ENCODE data around the gene SYT17. TPM values are rescaled to one million over a fixed set of nuclear protein-coding genes. Genes with fewer than 3 reads are reported as not detected.

The SYT17 gene
- polyA plus RNA-seq, 2 of the 4 experiments (the other 2 are of a cell fraction): 9.8 to 18.7 TPM

DNA sequence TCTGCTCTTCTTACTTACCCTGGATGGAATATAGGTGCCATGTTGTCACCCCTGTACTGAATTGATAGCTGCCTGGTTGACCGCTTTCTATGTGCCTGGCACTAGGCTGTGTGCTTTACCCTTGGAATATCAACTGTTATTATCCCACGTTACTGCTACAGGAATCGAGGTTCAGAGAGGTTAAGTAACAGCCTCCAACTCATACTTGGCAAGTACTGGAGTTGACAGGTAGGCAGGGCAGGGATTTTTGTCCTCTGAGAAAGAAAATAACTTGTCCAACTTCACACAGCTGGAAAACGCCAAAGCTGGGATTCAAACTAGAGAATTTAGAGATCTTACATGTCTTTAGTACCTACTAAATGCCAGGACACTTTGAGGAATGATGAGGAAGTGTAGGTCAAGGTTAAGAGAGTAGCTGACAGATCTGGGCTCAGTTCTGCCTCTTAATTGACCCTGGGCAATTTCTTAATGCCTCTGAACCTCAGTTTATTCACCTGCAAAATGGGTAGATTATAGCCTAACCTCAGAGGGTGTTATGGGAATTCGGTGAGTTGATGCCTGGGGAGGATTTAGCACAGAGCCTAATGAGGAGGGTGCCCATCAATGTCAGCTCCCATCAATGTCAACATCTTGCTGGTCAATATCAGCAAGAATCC lies 28.5 kb upstream of the SYT17 start:
- Histone ChIP-seq H3K27ac (peak overlapping the region; percentile 45 to 76), H3K9me3 (no peaks in the 10 kb centered on the region), H3K4me1 (peaks cover 60% of the 10 kb centered on the region), H3K4me2 (peak overlapping the region; percentile 87), H3K4me3 (no peak overlapping the region)
- ATAC-seq: no peak
- no peak for FAIRE-seq
- TF ChIP-seq TP53 (CRISPR knock-in tag; IDR thresholded peaks at IDR 0.05) (no peak), RAD21 (conservative IDR thresholded peaks at IDR 0.05 in 1 of 2, IDR thresholded peaks at IDR 0.05 in 1 of 2) (no peak), NR3C1 (IDR thresholded peaks at IDR 0.05) (no peak), KDM1A (IDR thresholded peaks at IDR 0.05; ENCODE audit: low read depth) (peak; percentile 94), FOSB (CRISPR knock-in tag; IDR thresholded peaks at IDR 0.05) (no peak), CHD4 (IDR thresholded peaks at IDR 0.05; ENCODE audit: borderline replicate concordance) (peak; percentile 74; the same call in 1 of the 2 replicates), HOXB5 (CRISPR knock-in tag; IDR thresholded peaks at IDR 0.05) (no peak), SMC3 (IDR thresholded peaks at IDR 0.05) (no peak), HDAC2 (IDR thresholded peaks at IDR 0.05) (peak; percentile 76; the same call in 1 of the 2 replicates), CBX8 (IDR thresholded peaks at IDR 0.05) (no peak), FOSL2 (IDR thresholded peaks at IDR 0.05) (no peak), FOSL2 (CRISPR knock-in tag; IDR thresholded peaks at IDR 0.05) (no peak)
- TF ChIP-seq, protein P1, sequence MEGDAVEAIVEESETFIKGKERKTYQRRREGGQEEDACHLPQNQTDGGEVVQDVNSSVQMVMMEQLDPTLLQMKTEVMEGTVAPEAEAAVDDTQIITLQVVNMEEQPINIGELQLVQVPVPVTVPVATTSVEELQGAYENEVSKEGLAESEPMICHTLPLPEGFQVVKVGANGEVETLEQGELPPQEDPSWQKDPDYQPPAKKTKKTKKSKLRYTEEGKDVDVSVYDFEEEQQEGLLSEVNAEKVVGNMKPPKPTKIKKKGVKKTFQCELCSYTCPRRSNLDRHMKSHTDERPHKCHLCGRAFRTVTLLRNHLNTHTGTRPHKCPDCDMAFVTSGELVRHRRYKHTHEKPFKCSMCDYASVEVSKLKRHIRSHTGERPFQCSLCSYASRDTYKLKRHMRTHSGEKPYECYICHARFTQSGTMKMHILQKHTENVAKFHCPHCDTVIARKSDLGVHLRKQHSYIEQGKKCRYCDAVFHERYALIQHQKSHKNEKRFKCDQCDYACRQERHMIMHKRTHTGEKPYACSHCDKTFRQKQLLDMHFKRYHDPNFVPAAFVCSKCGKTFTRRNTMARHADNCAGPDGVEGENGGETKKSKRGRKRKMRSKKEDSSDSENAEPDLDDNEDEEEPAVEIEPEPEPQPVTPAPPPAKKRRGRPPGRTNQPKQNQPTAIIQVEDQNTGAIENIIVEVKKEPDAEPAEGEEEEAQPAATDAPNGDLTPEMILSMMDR (IDR thresholded peaks at IDR 0.05): no peak
- 71% methylated on average over 5 of the region's 5 CpGs for WGBS (ENCODE audit: missing lambda C conversion rate)
- POLR2A ChIA-PET: no interaction called here
- CTCF ChIA-PET: interaction anchor here (0.6 to 3.7 kb wide), 9 partner anchors 16 to 209 kb away, joined by 3 to 13 read pairs (median 3); no protein-coding TSS in a partner anchor
- no peak for DNase-seq (ENCODE audit: low read depth in 1 of 2, low spot score in 1 of 2)

DNA sequence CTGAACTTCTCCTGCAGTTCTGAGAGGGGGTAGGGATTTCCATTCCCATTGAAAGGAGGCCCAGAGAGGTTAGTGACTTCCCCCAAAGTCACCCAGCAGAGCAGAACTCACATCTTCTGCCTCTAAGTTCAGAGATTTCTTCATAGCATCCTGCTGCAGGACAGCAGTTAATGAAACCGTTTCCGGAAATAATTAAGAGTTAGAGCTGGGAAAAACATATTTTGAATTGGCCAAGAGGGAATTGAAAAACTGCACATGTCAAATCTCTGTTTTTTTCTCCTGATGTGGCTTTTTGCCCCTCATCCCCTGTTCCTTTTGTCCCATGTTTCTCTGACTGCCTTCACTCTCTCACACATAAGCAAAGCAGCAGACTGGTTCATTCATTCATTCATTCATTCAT lies 27.6 kb upstream of the SYT17 start:
- WGBS (ENCODE audit: missing lambda C conversion rate): 65% methylated on average over 2 of the region's 2 CpGs
- Histone ChIP-seq H3K27ac (peak overlapping the region; percentile 45 to 76; a peak in 4 of 6 replicates), H3K4me1 (peaks cover 56% of the 10 kb centered on the region), H3K9me3 (no peaks in the 10 kb centered on the region), H3K4me2 (peak overlapping the region; percentile 87), H3K4me3 (no peak overlapping the region)
- ChIA-PET CTCF (interaction anchor here (0.6 to 2.8 kb wide), 6 partner anchors 23 to 210 kb away, joined by 3 to 13 read pairs (median 3); no protein-coding TSS in a partner anchor), POLR2A (no interaction called here)
- FAIRE-seq: no peak
- DNase-seq (ENCODE audit: low read depth in 1 of 2, low spot score in 1 of 2): no peak
- no peak for TF ChIP-seq NFE2L2 (conservative IDR thresholded peaks at IDR 0.05; ENCODE audit: low read length)
- TF ChIP-seq ZFP36 (IDR thresholded peaks at IDR 0.05; ENCODE audit: borderline replicate concordance, partially characterized antibody): peak; percentile 41
- no peak for ATAC-seq

DNA sequence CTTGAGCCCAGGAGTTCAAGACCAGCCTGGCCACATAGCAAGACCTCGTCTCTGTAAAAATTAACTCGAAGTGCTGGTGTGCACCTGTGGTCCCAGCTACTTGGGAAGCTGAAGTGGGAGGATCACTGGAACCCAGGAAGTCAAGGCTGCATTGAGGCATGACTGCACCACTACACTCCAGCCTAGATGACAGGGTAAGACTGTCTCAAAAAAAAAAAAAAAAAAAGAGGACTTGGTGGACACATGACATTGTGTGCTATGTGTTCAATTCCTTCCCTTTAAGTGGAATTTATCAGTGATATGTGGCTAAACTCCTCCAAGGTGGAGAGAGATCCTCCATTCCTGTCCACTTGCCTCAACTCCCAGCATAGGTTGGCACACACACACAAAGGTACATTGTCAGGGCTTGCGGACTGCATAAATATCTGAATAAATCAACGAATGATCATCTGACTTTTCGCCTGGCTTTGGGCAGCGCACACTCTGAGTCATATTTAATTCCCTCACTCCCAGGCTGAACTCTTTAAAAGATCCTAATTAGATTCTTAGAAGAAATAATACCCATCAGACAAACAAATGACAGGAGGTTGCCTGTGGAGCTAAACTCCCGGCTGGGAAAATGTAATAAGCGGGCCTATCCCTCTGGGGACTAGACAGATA lies 25.0 kb upstream of the SYT17 start:
- no peak overlapping the region for H3K4me2 ChIP-seq
- no peak for FAIRE-seq
- WGBS (ENCODE audit: missing lambda C conversion rate): 78% methylated on average over 8 of the region's 8 CpGs

More for the DNA sequence above, 25.0 kb upstream of the SYT17 start:
- Histone ChIP-seq H3K27ac (no peak overlapping the region), H3K4me1 (peaks cover 29% of the 10 kb centered on the region), H3K9me3 (peaks cover 7% of the 10 kb centered on the region; the same call in 1 of the 3 replicates), H3K4me3 (no peak overlapping the region)
- ATAC-seq (no peak), DNase-seq (ENCODE audit: low read depth in 1 of 2, low spot score in 1 of 2) (no peak)
- ChIA-PET CTCF (interaction anchor here (1.0 to 2.5 kb wide), 5 partner anchors 11 to 61 kb away, joined by 3 to 4 read pairs (median 3); no protein-coding TSS in a partner anchor), POLR2A (no interaction called here)
- TF ChIP-seq BHLHE40 (IDR thresholded peaks at IDR 0.05; ENCODE audit: low read depth, low read length) (no peak), ESRRA (IDR thresholded peaks at IDR 0.05; ENCODE audit: borderline replicate concordance, low read length) (no peak), FOXS1 (CRISPR knock-in tag; IDR thresholded peaks at IDR 0.05) (no peak), ZNF302 (CRISPR knock-in tag; IDR thresholded peaks at IDR 0.05) (no peak), KDM5A (IDR thresholded peaks at IDR 0.05) (no peak), EP300 (IDR thresholded peaks at IDR 0.05) (no peak), FOSB (CRISPR knock-in tag; IDR thresholded peaks at IDR 0.05) (no peak), RCOR1 (IDR thresholded peaks at IDR 0.05; ENCODE audit: low read depth, low read length) (no peak)
- TF ChIP-seq, protein P2, sequence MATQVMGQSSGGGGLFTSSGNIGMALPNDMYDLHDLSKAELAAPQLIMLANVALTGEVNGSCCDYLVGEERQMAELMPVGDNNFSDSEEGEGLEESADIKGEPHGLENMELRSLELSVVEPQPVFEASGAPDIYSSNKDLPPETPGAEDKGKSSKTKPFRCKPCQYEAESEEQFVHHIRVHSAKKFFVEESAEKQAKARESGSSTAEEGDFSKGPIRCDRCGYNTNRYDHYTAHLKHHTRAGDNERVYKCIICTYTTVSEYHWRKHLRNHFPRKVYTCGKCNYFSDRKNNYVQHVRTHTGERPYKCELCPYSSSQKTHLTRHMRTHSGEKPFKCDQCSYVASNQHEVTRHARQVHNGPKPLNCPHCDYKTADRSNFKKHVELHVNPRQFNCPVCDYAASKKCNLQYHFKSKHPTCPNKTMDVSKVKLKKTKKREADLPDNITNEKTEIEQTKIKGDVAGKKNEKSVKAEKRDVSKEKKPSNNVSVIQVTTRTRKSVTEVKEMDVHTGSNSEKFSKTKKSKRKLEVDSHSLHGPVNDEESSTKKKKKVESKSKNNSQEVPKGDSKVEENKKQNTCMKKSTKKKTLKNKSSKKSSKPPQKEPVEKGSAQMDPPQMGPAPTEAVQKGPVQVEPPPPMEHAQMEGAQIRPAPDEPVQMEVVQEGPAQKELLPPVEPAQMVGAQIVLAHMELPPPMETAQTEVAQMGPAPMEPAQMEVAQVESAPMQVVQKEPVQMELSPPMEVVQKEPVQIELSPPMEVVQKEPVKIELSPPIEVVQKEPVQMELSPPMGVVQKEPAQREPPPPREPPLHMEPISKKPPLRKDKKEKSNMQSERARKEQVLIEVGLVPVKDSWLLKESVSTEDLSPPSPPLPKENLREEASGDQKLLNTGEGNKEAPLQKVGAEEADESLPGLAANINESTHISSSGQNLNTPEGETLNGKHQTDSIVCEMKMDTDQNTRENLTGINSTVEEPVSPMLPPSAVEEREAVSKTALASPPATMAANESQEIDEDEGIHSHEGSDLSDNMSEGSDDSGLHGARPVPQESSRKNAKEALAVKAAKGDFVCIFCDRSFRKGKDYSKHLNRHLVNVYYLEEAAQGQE (IDR thresholded peaks at IDR 0.05): no peak
- TF ChIP-seq, protein P3, sequence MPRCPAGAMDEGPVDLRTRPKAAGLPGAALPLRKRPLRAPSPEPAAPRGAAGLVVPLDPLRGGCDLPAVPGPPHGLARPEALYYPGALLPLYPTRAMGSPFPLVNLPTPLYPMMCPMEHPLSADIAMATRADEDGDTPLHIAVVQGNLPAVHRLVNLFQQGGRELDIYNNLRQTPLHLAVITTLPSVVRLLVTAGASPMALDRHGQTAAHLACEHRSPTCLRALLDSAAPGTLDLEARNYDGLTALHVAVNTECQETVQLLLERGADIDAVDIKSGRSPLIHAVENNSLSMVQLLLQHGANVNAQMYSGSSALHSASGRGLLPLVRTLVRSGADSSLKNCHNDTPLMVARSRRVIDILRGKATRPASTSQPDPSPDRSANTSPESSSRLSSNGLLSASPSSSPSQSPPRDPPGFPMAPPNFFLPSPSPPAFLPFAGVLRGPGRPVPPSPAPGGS (IDR thresholded peaks at IDR 0.05): no peak
- TF ChIP-seq, protein P4, sequence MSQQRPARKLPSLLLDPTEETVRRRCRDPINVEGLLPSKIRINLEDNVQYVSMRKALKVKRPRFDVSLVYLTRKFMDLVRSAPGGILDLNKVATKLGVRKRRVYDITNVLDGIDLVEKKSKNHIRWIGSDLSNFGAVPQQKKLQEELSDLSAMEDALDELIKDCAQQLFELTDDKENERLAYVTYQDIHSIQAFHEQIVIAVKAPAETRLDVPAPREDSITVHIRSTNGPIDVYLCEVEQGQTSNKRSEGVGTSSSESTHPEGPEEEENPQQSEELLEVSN (IDR thresholded peaks at IDR 0.05; ENCODE audit: borderline replicate concordance, low read depth): no peak
- TF ChIP-seq, protein P5, sequence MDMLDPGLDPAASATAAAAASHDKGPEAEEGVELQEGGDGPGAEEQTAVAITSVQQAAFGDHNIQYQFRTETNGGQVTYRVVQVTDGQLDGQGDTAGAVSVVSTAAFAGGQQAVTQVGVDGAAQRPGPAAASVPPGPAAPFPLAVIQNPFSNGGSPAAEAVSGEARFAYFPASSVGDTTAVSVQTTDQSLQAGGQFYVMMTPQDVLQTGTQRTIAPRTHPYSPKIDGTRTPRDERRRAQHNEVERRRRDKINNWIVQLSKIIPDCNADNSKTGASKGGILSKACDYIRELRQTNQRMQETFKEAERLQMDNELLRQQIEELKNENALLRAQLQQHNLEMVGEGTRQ (IDR thresholded peaks at IDR 0.05): no peak

Data from A549 (cell line).